HepG2 (cell line): Measurements from ENCODE around the gene TIMM10. TPM values are rescaled to one million over a fixed set of nuclear protein-coding genes. Genes with fewer than 3 reads are reported as not detected.

Experiments
- CBX1 ChIP-seq: IDR thresholded peaks from one replicate; pipeline ENCODE4 v1.6.1; 2016; ENCODE audit warnings: antibody characterized with exemption, low read depth
- DRAP1 ChIP-seq: IDR thresholded peaks from 2 replicates; pipeline ENCODE4 v1.6.1; 2016; ENCODE audit warnings: missing genetic modification reagents, missing compliant biosample characterization
- GABPB1 ChIP-seq: IDR thresholded peaks from 2 replicates; pipeline ENCODE4 v1.6.1; 2016; ENCODE audit warnings: mild to moderate bottlenecking, missing genetic modification reagents, moderate library complexity, missing compliant biosample characterization
- JARID2 ChIP-seq: sonication (generic); formaldehyde crosslinking; IDR thresholded peaks from 2 replicates; pipeline ENCODE4 v1.8.1; 2023; ENCODE audit warnings: missing genetic modification reagents, inconsistent platforms; ENCODE audit not compliant: insufficient replicate concordance
- KDM2A ChIP-seq: sonication (generic); formaldehyde crosslinking; IDR thresholded peaks from 2 replicates; pipeline ENCODE4 v1.4.0; 2020; ENCODE audit warnings: low read depth, missing genetic modification reagents, borderline replicate concordance
- NR2F6 ChIP-seq, 2 experiments: IDR thresholded peaks; 2 replicates each; pipeline ENCODE4 v1.6.1; 2016; ENCODE audit warnings: antibody characterized with exemption in 1 of 2, mild to moderate bottlenecking in 1 of 2
- POGK ChIP-seq: sonication (generic); formaldehyde crosslinking; conservative IDR thresholded peaks from 2 replicates; pipeline ENCODE4 v1.8.0; 2022; ENCODE audit warnings: mild to moderate bottlenecking, moderate library complexity, missing genetic modification reagents
- PRMT3 ChIP-seq: sonication (generic); formaldehyde crosslinking; IDR thresholded peaks from 2 replicates; pipeline ENCODE4 v1.8.1; 2022; ENCODE audit warnings: low read depth, mild to moderate bottlenecking, moderate library complexity, missing genetic modification reagents, borderline replicate concordance
- REPIN1 ChIP-seq: sonication (generic); formaldehyde crosslinking; IDR thresholded peaks from 2 replicates; pipeline ENCODE4 v1.8.0; 2022; ENCODE audit warnings: missing genetic modification reagents, low read depth, mild to moderate bottlenecking, borderline replicate concordance
- RFXAP ChIP-seq: sonication (generic); formaldehyde crosslinking; IDR thresholded peaks from 2 replicates; pipeline ENCODE4 v1.4.0; 2020; ENCODE audit warnings: missing genetic modification reagents, borderline replicate concordance
- RXRB ChIP-seq: IDR thresholded peaks from 2 replicates; pipeline ENCODE4 v1.6.1; 2016; ENCODE audit warnings: borderline replicate concordance, missing genetic modification reagents, missing compliant biosample characterization
- SRSF9 ChIP-seq: fragments of 200-400 bp; formaldehyde crosslinking; IDR thresholded peaks from 2 replicates; pipeline ENCODE4 v1.6.1; 2018; ENCODE audit warnings: borderline replicate concordance, mild to moderate bottlenecking, low read depth, low read length; ENCODE audit not compliant: insufficient read depth, poor library complexity, severe bottlenecking
- ZBTB38 ChIP-seq: sonication (generic); formaldehyde crosslinking; IDR thresholded peaks from 2 replicates; pipeline ENCODE4 v1.5.1; 2020; ENCODE audit warnings: mild to moderate bottlenecking, missing genetic modification reagents
- ZBTB7A ChIP-seq: sonication (generic); formaldehyde crosslinking; IDR thresholded peaks from 2 replicates; pipeline ENCODE4 v1.8.0; 2022; ENCODE audit warnings: mild to moderate bottlenecking, missing genetic modification reagents
- ZNF281 ChIP-seq: sonication (generic); formaldehyde crosslinking; IDR thresholded peaks from 2 replicates; pipeline ENCODE4 v1.4.0; 2020; ENCODE audit warnings: missing genetic modification reagents, borderline replicate concordance
- ZNF768 ChIP-seq: sonication (generic); formaldehyde crosslinking; IDR thresholded peaks from 2 replicates; pipeline ENCODE4 v1.4.0; 2020; ENCODE audit warnings: missing genetic modification reagents
- ZSCAN21 ChIP-seq: sonication (generic); formaldehyde crosslinking; IDR thresholded peaks from 2 replicates; pipeline ENCODE4 v1.8.0; 2022; ENCODE audit warnings: mild to moderate bottlenecking, missing genetic modification reagents, moderate library complexity, borderline replicate concordance
- polyA plus RNA-seq, 8 experiments: library from polyadenylated mRNA; depleted of rRNA in 3 of 8; stranded (reverse) in 7 of 8; unstranded in 1 of 8; fragments of >200 nt; fragmentation: Illumina TruSeq in 4 of 8; extraction: Trizol in 4 of 8; gene quantifications; 2 replicates each; pipeline versions ENCODE4 v1.2.1 to v1.2.3, GENCODE V29; 2011 to 2016; ENCODE audit warnings: low read depth in 4 of 8, missing spikeins in 1 of 8, mixed read lengths in 1 of 8; ENCODE audit not compliant: insufficient read depth in 1 of 8
- total RNA-seq, 5 experiments: library from RNA; depleted of rRNA; stranded (reverse); fragments of >200 nt; fragmentation: Illumina TruSeq; extraction: Trizol; gene quantifications; 2 replicates each; pipeline ENCODE4 v1.2.3, GENCODE V29; 2016; ENCODE audit warnings: low read depth in 1 of 5
- TF ChIP-seq, protein P1 (sequence below): sonication (generic); formaldehyde crosslinking; IDR thresholded peaks from 2 replicates; pipeline ENCODE4 v1.5.0; 2020; ENCODE audit warnings: mild to moderate bottlenecking, missing genetic modification reagents, borderline replicate concordance

Gene TIMM10
- total and polyA plus RNA-seq, 2 of the 13 experiments (the other 11 are each of a cell fraction or from before 2014, with no cell fraction given) = 67.8 to 82.2 TPM

DNA sequence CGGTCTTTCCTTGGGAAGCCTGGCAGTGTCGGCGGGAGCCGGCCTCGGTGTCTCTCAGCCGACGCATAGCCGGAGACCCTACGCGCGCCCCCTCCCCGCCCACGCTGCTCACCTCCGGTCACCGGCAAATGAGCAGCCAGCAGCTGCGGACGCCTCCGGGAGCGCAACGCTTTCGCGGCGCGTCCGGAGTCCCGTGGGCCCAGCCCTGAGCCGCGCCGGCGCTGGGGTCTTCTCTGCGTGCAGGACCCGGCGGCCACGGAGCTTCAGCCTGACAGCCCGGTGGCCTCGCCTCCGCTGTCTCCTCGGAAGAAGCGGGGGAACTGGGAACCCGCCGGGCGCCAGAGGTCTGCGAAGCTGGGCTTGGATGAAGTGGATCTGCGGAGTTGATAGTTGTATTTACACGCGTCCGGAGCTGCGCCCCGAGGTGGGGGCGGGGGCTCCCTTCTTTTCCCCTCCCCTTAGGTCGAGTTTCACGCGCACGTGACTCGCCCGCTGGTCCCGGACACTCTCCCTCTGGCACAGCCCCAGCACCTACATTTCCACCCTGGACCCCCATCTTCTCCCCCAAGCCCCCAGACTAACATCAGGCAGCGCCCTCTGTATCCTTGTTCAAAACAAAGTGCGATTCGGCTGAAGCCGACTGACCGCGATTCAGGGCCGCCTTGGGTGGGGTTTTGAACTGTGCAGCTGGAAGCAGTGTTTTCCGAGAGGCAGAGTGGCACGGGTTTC, 15.1 kb downstream of the TIMM10 start, which contains the start of gene SLC43A1 (continued):
- TF ChIP-seq ZNF281 (CRISPR knock-in tag) (peak; percentile 53; the same call in 1 of the 2 replicates), DRAP1 (peak; percentile 73), PRMT3 (0 out of 2 replicates have a peak, but pooled peaks have one; percentile 70), ZBTB7A (CRISPR knock-in tag) (peak; percentile 77), KDM2A (peak; percentile 84; the same call in 1 of the 2 replicates), RFXAP (CRISPR knock-in tag) (0 out of 2 replicates have a peak, but pooled peaks have one; percentile 21), ZNF768 (0 out of 2 replicates have a peak, but pooled peaks have one; percentile 38), ZSCAN21 (no peak), NR2F6 (IDR thresholded peaks at IDR 0.05) (no peak; the same call in 1 of the 2 replicates), NR2F6 (CRISPR knock-in tag; IDR thresholded peaks at IDR 0.05) (no peak), ZBTB38 (CRISPR knock-in tag) (no peak), REPIN1 (peak; percentile 8), CBX1 (no peak), GABPB1 (CRISPR knock-in tag) (peak; percentile 65; the same call in 1 of the 2 replicates), JARID2 (CRISPR knock-in tag) (no peak), SRSF9 (no peak), POGK (no peak; the same call in 1 of the 2 replicates), RXRB (CRISPR knock-in tag) (0 out of 2 replicates have a peak, but pooled peaks have one; percentile 39)
- TF ChIP-seq, protein P1, sequence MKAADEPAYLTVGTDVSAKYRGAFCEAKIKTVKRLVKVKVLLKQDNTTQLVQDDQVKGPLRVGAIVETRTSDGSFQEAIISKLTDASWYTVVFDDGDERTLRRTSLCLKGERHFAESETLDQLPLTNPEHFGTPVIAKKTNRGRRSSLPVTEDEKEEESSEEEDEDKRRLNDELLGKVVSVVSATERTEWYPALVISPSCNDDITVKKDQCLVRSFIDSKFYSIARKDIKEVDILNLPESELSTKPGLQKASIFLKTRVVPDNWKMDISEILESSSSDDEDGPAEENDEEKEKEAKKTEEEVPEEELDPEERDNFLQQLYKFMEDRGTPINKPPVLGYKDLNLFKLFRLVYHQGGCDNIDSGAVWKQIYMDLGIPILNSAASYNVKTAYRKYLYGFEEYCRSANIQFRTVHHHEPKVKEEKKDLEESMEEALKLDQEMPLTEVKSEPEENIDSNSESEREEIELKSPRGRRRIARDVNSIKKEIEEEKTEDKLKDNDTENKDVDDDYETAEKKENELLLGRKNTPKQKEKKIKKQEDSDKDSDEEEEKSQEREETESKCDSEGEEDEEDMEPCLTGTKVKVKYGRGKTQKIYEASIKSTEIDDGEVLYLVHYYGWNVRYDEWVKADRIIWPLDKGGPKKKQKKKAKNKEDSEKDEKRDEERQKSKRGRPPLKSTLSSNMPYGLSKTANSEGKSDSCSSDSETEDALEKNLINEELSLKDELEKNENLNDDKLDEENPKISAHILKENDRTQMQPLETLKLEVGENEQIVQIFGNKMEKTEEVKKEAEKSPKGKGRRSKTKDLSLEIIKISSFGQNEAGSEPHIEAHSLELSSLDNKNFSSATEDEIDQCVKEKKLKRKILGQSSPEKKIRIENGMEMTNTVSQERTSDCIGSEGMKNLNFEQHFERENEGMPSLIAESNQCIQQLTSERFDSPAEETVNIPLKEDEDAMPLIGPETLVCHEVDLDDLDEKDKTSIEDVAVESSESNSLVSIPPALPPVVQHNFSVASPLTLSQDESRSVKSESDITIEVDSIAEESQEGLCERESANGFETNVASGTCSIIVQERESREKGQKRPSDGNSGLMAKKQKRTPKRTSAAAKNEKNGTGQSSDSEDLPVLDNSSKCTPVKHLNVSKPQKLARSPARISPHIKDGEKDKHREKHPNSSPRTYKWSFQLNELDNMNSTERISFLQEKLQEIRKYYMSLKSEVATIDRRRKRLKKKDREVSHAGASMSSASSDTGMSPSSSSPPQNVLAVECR = peak; percentile 67
